ENCODE measurements around the gene VPS11.
A peak's percentile ranks its signal among the peaks of the same experiment; 100 is the strongest.

Gene VPS11

GRCh38 chr11:119107538-119108145 lies 40.0 kb downstream of the VPS11 start:
- no peak for TF ChIP-seq CTCF (IDR thresholded peaks at IDR 0.05; ENCODE audit: extremely low read depth, missing control alignments)
- DNase-seq (ENCODE audit: low spot score) = peak; percentile 59

- TF ChIP-seq CTCF (IDR thresholded peaks at IDR 0.05; ENCODE audit: extremely low read depth, missing control alignments) = no peak
- DNase-seq (ENCODE audit: low spot score) = peak; percentile 58
Observed at GRCh38 chr11:119108146-119108856, 40.7 kb downstream of the VPS11 start.

- no peak for DNase-seq (ENCODE audit: low spot score)
- no peak for TF ChIP-seq CTCF (IDR thresholded peaks at IDR 0.05; ENCODE audit: extremely low read depth, missing control alignments)
Observed at GRCh38 chr11:119108857-119109221, 41.2 kb downstream of the VPS11 start.

- DNase-seq (ENCODE audit: low spot score) = no peak
- no peak for TF ChIP-seq CTCF (IDR thresholded peaks at IDR 0.05; ENCODE audit: extremely low read depth, missing control alignments)
Observed at GRCh38 chr11:119109843-119110242, 42.2 kb downstream of the VPS11 start.

- no peak for TF ChIP-seq CTCF (IDR thresholded peaks at IDR 0.05; ENCODE audit: extremely low read depth, missing control alignments)
- no peak for DNase-seq (ENCODE audit: low spot score)
Observed at GRCh38 chr11:119110439-119110838, 42.8 kb downstream of the VPS11 start.

GRCh38 chr11:119111361-119111925 lies 43.8 kb downstream of the VPS11 start:
- no peak for DNase-seq (ENCODE audit: low spot score)
- TF ChIP-seq CTCF (IDR thresholded peaks at IDR 0.05; ENCODE audit: extremely low read depth, missing control alignments) = no peak

- TF ChIP-seq CTCF (IDR thresholded peaks at IDR 0.05; ENCODE audit: extremely low read depth, missing control alignments) = no peak
- no peak for DNase-seq (ENCODE audit: low spot score)
Observed at GRCh38 chr11:119112314-119113020, 44.8 kb downstream of the VPS11 start.

All from GM20000 (cell line).